Liver (tissue), 9 donors: Measurements from ENCODE around the gene NELFCD. TPM values are rescaled to one million over a fixed set of nuclear protein-coding genes. Genes with fewer than 3 reads are reported as not detected.
A peak's percentile ranks its signal among the peaks of the same experiment; 100 is the strongest.

Experiments used
- DNase-seq: peaks from one replicate; pipeline ENCODE4 v3.0.0-alpha.2; 2017; ENCODE audit warnings: low spot score
- H3K27ac ChIP-seq, 2 donors: one replicate each; pipeline ENCODE4 v1.7.0; 2013; ENCODE audit warnings: inconsistent platforms in 2 of 2, low read length in 2 of 2, control low read depth in 1 of 2, low read depth in 1 of 2, mild to moderate bottlenecking in 1 of 2
- H3K27me3 ChIP-seq, 4 donors: one replicate each; pipeline versions ENCODE4 v1.6.1 to v1.7.0; 2013; ENCODE audit warnings: low read length in 3 of 4, inconsistent platforms in 1 of 4, mild to moderate bottlenecking in 1 of 4, moderate library complexity in 1 of 4; ENCODE audit not compliant: control insufficient read depth in 4 of 4, insufficient read depth in 4 of 4
- H3K36me3 ChIP-seq, 4 donors: one replicate each; pipeline versions ENCODE4 v1.6.1 to v1.7.0; 2013; ENCODE audit warnings: low read length in 3 of 4, mild to moderate bottlenecking in 3 of 4, low read depth in 1 of 4, moderate library complexity in 1 of 4; ENCODE audit not compliant: control insufficient read depth in 4 of 4, insufficient read depth in 3 of 4
- H3K4me1 ChIP-seq, 4 donors: one replicate each; pipeline versions ENCODE4 v1.6.1 to v1.7.0; 2013; ENCODE audit warnings: low read length in 3 of 4, mild to moderate bottlenecking in 3 of 4, moderate library complexity in 1 of 4; ENCODE audit not compliant: control insufficient read depth in 4 of 4, insufficient read depth in 4 of 4
- H3K4me3 ChIP-seq, 3 donors: one replicate each; pipeline versions ENCODE4 v1.6.1 to v1.7.0; 2013; ENCODE audit warnings: low read length in 3 of 3, control low read depth in 1 of 3, low read depth in 1 of 3, mild to moderate bottlenecking in 1 of 3
- H3K9ac ChIP-seq, 2 donors: one replicate each; pipeline ENCODE4 v1.7.0; 2013; ENCODE audit warnings: low read length in 2 of 2, mild to moderate bottlenecking in 2 of 2, moderate library complexity in 2 of 2, control low read depth in 1 of 2, low read depth in 1 of 2
- H3K9me3 ChIP-seq, 4 donors: one replicate each; pipeline versions ENCODE4 v1.6.1 to v1.7.0; 2013; ENCODE audit warnings: low read length in 3 of 4; ENCODE audit not compliant: control insufficient read depth in 4 of 4
- FOXA1 ChIP-seq: IDR thresholded peaks from 2 replicates; pipeline ENCODE4 v1.6.1; 2016; ENCODE audit warnings: antibody characterized with exemption
- FOXA2 ChIP-seq: IDR thresholded peaks from 2 replicates; pipeline ENCODE4 v1.6.1; 2016; ENCODE audit warnings: antibody characterized with exemption
- GABPA ChIP-seq, 2 donors: IDR thresholded peaks in 1 of 2; conservative IDR thresholded peaks in 1 of 2; 2 replicates each; pipeline ENCODE4 v1.6.1; 2016; ENCODE audit warnings: antibody characterized with exemption in 2 of 2, mild to moderate bottlenecking in 1 of 2, moderate library complexity in 1 of 2
- HNF4A ChIP-seq, 2 donors: conservative IDR thresholded peaks; 2 replicates each; pipeline ENCODE4 v1.6.1; 2016; ENCODE audit warnings: antibody characterized with exemption in 2 of 2, mild to moderate bottlenecking in 2 of 2
- HNF4G ChIP-seq: IDR thresholded peaks from 2 replicates; pipeline ENCODE4 v1.6.1; 2016; ENCODE audit warnings: antibody characterized with exemption
- JUND ChIP-seq, 2 donors: IDR thresholded peaks; 2 replicates each; pipeline ENCODE4 v1.6.1; 2016; ENCODE audit warnings: antibody characterized with exemption in 2 of 2
- NR2F2 ChIP-seq: IDR thresholded peaks from 2 replicates; pipeline ENCODE4 v1.6.1; 2016; ENCODE audit warnings: antibody characterized with exemption
- RAD21 ChIP-seq, 2 donors: IDR thresholded peaks; 2 replicates each; pipeline ENCODE4 v1.6.1; 2016; ENCODE audit warnings: antibody characterized with exemption in 2 of 2, mild to moderate bottlenecking in 2 of 2
- RXRA ChIP-seq, 2 donors: IDR thresholded peaks; 2 replicates each; pipeline ENCODE4 v1.6.1; 2017 to 2018; ENCODE audit warnings: antibody characterized with exemption in 2 of 2, mild to moderate bottlenecking in 1 of 2
- SP1 ChIP-seq: IDR thresholded peaks from 2 replicates; pipeline ENCODE4 v1.6.1; 2018; ENCODE audit warnings: antibody characterized with exemption, mild to moderate bottlenecking
- TAF1 ChIP-seq: conservative IDR thresholded peaks from 2 replicates; pipeline ENCODE4 v1.6.1; 2016; ENCODE audit warnings: antibody characterized with exemption, mild to moderate bottlenecking
- YY1 ChIP-seq: IDR thresholded peaks from 2 replicates; pipeline ENCODE4 v1.6.1; 2016; ENCODE audit warnings: antibody characterized with exemption, mild to moderate bottlenecking
- WGBS: extraction: QIAGEN DNeasy Blood & Tissue Kit; methylation state at CpG from one replicate; pipeline ENCODE4 v1.1.7; 2013; 5-methylcytosine and 5-hydroxymethylcytosine counted together
- polyA plus RNA-seq, 2 donors: library from polyadenylated mRNA; stranded (reverse) in 1 of 2; unstranded in 1 of 2; fragments of 200-250 nt in 1 of 2; fragments of >200 nt in 1 of 2; fragmentation: Nextera tagmentation in 1 of 2; extraction: Ambion mirVana in 1 of 2; gene quantifications; one replicate each; pipeline versions ENCODE4 v1.2.1 to v1.2.3, GENCODE V29; 2013 to 2015
- total RNA-seq, 2 donors: library from RNA; depleted of rRNA; stranded (reverse); fragments of >200 nt; gene quantifications; one replicate each; pipeline ENCODE4 v1.2.3, GENCODE V29; 2014
- TF ChIP-seq, protein P1 (sequence below): fragments of 150-350 bp; IDR thresholded peaks from 2 replicates; pipeline ENCODE4 v1.5.1; 2017; ENCODE audit warnings: improper control_type of control experiment, low read depth, low read length; ENCODE audit not compliant: missing input control
- TF ChIP-seq, protein P2 (sequence below): IDR thresholded peaks from 2 replicates; pipeline ENCODE4 v1.6.1; 2016; ENCODE audit warnings: antibody characterized with exemption
- TF ChIP-seq, protein P3 (sequence below): IDR thresholded peaks from 2 replicates; pipeline ENCODE4 v1.6.1; 2016; ENCODE audit warnings: antibody characterized with exemption
- TF ChIP-seq, protein P4 (sequence below): IDR thresholded peaks from 2 replicates; pipeline ENCODE4 v1.6.1; 2016; ENCODE audit warnings: antibody characterized with exemption, mild to moderate bottlenecking
- TF ChIP-seq, protein P5 (sequence below): IDR thresholded peaks from 2 replicates; pipeline ENCODE4 v1.6.1; 2016; ENCODE audit warnings: antibody characterized with exemption
- donor health status: healthy.
- donor health status: healthy.
- donor health status: healthy.
- donor health status: healthy.
- donor health status: healthy.

NELFCD gene
- total and polyA plus RNA-seq, 4 donors = 28.1 to 39.8 (median 37.0) TPM

DNA sequence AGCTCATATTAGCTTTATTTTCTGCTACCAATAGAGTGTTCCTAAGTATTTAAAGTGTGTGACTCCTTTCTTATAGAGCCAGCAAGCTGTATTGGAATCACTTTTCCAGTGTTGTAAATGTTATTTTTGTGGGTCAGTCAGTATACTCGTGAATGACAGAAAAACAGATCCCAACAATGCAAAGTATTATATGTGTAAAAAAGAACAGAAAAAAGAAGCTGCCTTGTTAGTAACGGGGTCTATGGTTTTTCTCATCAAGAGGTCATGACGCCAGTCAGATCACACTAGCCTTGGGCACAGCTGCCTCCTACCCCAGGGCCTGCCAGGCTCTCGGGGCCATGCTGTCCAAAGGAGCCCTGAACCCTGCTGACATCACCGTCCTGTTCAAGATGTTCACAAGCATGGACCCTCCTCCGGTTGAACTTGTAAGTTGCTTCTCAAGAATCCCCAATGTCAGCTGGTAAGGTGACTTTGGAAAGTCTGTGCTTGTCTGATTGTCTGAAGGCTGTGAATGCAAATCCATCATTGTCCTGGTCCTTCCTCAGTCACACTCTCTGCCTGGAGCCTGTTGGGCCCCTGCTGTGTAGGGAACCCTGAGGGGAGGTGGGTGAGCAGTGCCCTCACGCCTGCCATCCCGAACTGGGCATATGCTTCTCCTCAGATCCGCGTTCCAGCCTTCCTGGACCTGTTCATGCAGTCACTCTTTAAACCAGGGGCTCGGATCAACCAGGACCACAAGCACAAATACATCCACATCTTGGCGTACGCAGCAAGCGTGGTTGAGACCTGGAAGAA, 9.8 kb downstream of the NELFCD start:
- no peak for TF ChIP-seq SP1
- no peak for TF ChIP-seq NR2F2
- no peak for TF ChIP-seq HNF4A (conservative IDR thresholded peaks at IDR 0.05)
- no peak for TF ChIP-seq JUND (IDR thresholded peaks at IDR 0.05)
- no peak for TF ChIP-seq FOXA2
- no peak for TF ChIP-seq GABPA (IDR thresholded peaks at IDR 0.05 in 1 of 2, conservative IDR thresholded peaks at IDR 0.05 in 1 of 2)
- no peak for TF ChIP-seq RAD21 (IDR thresholded peaks at IDR 0.05)
- TF ChIP-seq, protein P1, sequence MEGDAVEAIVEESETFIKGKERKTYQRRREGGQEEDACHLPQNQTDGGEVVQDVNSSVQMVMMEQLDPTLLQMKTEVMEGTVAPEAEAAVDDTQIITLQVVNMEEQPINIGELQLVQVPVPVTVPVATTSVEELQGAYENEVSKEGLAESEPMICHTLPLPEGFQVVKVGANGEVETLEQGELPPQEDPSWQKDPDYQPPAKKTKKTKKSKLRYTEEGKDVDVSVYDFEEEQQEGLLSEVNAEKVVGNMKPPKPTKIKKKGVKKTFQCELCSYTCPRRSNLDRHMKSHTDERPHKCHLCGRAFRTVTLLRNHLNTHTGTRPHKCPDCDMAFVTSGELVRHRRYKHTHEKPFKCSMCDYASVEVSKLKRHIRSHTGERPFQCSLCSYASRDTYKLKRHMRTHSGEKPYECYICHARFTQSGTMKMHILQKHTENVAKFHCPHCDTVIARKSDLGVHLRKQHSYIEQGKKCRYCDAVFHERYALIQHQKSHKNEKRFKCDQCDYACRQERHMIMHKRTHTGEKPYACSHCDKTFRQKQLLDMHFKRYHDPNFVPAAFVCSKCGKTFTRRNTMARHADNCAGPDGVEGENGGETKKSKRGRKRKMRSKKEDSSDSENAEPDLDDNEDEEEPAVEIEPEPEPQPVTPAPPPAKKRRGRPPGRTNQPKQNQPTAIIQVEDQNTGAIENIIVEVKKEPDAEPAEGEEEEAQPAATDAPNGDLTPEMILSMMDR = no peak
- TF ChIP-seq RXRA (IDR thresholded peaks at IDR 0.05) = no peak
- TF ChIP-seq, protein P2, sequence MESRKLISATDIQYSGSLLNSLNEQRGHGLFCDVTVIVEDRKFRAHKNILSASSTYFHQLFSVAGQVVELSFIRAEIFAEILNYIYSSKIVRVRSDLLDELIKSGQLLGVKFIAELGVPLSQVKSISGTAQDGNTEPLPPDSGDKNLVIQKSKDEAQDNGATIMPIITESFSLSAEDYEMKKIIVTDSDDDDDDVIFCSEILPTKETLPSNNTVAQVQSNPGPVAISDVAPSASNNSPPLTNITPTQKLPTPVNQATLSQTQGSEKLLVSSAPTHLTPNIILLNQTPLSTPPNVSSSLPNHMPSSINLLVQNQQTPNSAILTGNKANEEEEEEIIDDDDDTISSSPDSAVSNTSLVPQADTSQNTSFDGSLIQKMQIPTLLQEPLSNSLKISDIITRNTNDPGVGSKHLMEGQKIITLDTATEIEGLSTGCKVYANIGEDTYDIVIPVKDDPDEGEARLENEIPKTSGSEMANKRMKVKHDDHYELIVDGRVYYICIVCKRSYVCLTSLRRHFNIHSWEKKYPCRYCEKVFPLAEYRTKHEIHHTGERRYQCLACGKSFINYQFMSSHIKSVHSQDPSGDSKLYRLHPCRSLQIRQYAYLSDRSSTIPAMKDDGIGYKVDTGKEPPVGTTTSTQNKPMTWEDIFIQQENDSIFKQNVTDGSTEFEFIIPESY = no peak
- TF ChIP-seq HNF4G = no peak
- no peak for TF ChIP-seq YY1
- TF ChIP-seq, protein P3, sequence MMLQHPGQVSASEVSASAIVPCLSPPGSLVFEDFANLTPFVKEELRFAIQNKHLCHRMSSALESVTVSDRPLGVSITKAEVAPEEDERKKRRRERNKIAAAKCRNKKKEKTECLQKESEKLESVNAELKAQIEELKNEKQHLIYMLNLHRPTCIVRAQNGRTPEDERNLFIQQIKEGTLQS = no peak
- H3K36me3 ChIP-seq = peaks cover 7 to 42% (median 26%) of the 10 kb centered on the region in 4 donors
- H3K4me3 ChIP-seq = no peak overlapping the region
- peaks cover 17 to 55% (median 46%) of the 10 kb centered on the region in 4 donors for H3K4me1 ChIP-seq
- no peaks in the 10 kb centered on the region for H3K9me3 ChIP-seq
- no peak overlapping the region for H3K9ac ChIP-seq
- WGBS = 96% methylated on average over 14 of the region's 14 CpGs
- peak overlapping the region; percentile 81 to 98 for H3K27ac ChIP-seq
- H3K27me3 ChIP-seq = no peaks in the 10 kb centered on the region
- DNase-seq = no peak

DNA sequence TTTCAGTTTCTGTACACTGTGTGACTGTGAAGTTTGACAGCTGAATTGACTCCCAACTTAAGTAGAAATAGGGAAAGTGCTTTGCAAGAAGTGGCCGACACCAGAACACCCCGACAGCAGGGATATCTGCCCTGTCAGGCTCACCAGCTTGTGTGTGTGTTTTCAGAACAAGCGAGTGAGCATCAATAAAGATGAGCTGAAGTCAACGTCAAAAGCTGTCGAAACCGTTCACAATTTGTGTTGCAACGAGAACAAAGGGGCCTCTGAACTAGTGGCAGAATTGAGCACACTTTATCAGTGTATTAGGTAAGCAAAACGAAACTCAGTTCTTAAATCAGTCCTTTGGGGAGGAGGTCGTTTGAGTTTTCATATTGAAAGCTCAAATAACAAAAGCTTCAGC, 10.7 kb downstream of the NELFCD start:
- no peak for DNase-seq
- H3K4me3 ChIP-seq = no peak overlapping the region
- no peaks in the 10 kb centered on the region for H3K9me3 ChIP-seq
- H3K36me3 ChIP-seq = peaks cover 9 to 39% (median 27%) of the 10 kb centered on the region in 4 donors
- H3K27ac ChIP-seq = peak overlapping the region; percentile 81 to 98
- H3K4me1 ChIP-seq = peaks cover 22 to 63% (median 53%) of the 10 kb centered on the region in 4 donors
- peak overlapping the region in 1 of 2 donors; percentile 8 for H3K9ac ChIP-seq
- TF ChIP-seq TAF1 (peak; percentile 63), JUND (IDR thresholded peaks at IDR 0.05) (peak; percentile 44 to 62), RXRA (IDR thresholded peaks at IDR 0.05) (peak; percentile 81 to 89), NR2F2 (no peak), FOXA1 (no peak), HNF4A (conservative IDR thresholded peaks at IDR 0.05) (peak; percentile 59 to 67), FOXA2 (peak; percentile 10), RAD21 (IDR thresholded peaks at IDR 0.05) (peak; percentile 25 to 56), YY1 (peak; percentile 54), SP1 (peak; percentile 75)
- TF ChIP-seq, protein P4, sequence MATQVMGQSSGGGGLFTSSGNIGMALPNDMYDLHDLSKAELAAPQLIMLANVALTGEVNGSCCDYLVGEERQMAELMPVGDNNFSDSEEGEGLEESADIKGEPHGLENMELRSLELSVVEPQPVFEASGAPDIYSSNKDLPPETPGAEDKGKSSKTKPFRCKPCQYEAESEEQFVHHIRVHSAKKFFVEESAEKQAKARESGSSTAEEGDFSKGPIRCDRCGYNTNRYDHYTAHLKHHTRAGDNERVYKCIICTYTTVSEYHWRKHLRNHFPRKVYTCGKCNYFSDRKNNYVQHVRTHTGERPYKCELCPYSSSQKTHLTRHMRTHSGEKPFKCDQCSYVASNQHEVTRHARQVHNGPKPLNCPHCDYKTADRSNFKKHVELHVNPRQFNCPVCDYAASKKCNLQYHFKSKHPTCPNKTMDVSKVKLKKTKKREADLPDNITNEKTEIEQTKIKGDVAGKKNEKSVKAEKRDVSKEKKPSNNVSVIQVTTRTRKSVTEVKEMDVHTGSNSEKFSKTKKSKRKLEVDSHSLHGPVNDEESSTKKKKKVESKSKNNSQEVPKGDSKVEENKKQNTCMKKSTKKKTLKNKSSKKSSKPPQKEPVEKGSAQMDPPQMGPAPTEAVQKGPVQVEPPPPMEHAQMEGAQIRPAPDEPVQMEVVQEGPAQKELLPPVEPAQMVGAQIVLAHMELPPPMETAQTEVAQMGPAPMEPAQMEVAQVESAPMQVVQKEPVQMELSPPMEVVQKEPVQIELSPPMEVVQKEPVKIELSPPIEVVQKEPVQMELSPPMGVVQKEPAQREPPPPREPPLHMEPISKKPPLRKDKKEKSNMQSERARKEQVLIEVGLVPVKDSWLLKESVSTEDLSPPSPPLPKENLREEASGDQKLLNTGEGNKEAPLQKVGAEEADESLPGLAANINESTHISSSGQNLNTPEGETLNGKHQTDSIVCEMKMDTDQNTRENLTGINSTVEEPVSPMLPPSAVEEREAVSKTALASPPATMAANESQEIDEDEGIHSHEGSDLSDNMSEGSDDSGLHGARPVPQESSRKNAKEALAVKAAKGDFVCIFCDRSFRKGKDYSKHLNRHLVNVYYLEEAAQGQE = peak; percentile 79
- TF ChIP-seq, protein P2 = peak; percentile 49
- TF ChIP-seq, protein P5, sequence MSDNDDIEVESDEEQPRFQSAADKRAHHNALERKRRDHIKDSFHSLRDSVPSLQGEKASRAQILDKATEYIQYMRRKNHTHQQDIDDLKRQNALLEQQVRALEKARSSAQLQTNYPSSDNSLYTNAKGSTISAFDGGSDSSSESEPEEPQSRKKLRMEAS = peak; percentile 34
- TF ChIP-seq, protein P1 = no peak
- TF ChIP-seq, protein P3 = no peak
- H3K27me3 ChIP-seq = no peaks in the 10 kb centered on the region
- WGBS = 41% methylated on average over 9 of the region's 9 CpGs
